Endometrium (tissue), 2 donors: ENCODE measurements around the gene SUMF2.
A peak's percentile ranks its signal among the peaks of the same experiment; 100 is the strongest.
"Not testable (repeated sequence)": the region's sequence is repeated elsewhere in the genome, so short reads cannot be mapped to it uniquely, and the experiment has no call there.

Experiments used
- FAIRE-seq: peaks from 2 replicates; lab custom pipeline; 2012; peaks lifted over from hg19 to GRCh38; lab: Jason Lieb, UNC
- donor health status: control.
- donor health status: control.

Gene SUMF2

DNA sequence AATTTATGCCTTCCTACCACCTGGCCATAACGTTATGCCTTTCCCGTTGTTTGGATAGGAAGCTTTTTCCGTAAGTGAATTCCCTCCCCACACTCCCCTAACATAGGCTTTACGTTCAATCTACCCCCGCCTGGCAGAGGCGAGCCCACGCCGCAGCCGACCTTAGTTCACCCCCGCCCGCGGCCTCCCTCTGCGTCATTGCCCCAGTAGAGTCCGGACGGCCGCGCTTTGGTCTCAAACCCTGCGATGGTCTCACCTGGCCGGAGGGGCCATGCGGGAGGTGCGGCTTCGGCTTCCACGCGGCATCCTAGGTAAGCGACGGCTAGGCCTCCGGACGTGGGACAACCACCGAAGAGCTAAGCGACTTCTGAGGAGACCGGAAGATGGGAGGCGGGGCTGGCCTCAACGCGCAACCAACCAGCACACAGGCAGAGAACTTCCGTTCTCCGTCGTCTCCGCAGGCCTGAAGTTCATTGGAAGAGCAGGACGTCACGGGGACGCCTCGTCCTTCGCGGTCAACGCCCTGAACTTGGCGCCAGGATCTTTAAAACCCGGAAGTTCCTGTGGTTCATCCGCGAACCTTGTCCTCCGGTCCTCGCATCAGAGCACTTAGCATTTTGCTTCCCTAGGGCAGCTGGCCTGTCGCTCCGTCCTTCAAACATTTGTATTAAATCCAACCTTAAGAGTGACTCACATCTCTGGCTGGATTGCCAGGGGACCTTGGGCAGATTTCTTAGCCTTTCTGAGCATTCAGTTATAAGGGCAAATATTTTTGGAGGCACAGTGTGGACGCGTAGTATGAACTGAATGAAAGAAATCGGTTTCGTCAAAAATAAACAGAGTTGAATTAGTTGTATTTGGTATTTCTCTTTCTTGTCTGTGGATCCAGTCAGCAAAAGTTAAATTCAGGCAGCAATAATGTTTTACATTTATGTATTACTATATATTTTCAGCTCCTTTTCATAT, 42.3 kb downstream of the SUMF2 start, which contains the start of gene CHCHD2:
TSS of gene CHCHD2 (minus strand) at position 369 of the 966 bp plus-strand sequence. CDS start at position 306, 63 bp downstream.
- FAIRE-seq: peak; percentile 94

DNA sequence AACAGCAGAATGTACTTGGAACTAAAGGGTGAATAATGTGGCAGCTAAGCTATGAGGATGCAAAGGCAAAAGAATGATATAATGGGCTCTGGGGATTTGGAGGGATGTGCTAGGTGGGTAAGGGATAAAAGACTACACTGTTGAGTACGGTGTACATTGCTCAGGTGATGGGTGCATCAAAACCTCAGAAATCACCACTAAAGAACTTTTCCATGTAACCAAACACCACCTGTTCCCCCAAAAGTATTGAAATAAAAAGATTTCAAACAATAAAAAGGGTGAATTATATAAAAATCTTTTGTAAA, 43.8 kb downstream of the SUMF2 start:
- no peak for FAIRE-seq

DNA sequence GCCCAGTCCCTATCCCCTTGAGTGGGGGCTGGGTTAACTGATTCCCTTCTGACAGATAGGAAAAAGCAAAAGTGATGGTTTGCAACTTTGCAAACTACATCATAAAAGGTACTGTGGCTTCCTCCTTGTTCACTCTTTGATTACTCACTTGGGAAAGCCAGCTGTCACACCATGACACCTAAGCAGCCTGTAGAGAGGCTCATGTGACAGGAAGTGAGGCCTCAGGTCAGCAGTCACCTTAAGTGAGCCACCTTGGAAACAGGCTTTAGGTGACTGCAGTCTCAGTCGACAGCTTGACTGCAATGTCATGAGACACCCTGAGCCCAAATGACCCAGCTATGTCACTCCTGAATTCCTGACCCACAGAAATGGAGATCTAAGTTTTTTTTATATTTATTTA, 46.5 kb downstream of the SUMF2 start:
- no peak for FAIRE-seq

DNA sequence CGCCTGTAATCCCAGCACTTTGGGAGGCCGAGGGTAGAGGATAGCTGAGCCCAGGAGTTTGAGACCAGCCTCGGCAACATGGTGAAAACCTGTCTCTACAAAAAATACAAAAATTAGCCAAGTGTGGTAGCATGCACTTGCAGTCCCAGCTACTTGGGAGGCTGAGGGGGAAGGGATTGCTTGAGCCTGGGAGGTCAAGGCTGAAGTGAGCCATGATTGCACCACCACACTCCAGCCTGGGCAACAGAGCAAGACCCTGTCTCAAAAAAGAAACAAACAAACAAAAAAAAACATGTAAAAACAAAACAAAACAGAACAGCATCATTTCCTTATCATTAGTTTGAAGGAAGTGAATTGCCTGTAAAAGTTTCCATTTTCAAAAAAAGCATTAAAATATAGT, 48.2 kb downstream of the SUMF2 start:
- not testable (repeated sequence) for FAIRE-seq

DNA sequence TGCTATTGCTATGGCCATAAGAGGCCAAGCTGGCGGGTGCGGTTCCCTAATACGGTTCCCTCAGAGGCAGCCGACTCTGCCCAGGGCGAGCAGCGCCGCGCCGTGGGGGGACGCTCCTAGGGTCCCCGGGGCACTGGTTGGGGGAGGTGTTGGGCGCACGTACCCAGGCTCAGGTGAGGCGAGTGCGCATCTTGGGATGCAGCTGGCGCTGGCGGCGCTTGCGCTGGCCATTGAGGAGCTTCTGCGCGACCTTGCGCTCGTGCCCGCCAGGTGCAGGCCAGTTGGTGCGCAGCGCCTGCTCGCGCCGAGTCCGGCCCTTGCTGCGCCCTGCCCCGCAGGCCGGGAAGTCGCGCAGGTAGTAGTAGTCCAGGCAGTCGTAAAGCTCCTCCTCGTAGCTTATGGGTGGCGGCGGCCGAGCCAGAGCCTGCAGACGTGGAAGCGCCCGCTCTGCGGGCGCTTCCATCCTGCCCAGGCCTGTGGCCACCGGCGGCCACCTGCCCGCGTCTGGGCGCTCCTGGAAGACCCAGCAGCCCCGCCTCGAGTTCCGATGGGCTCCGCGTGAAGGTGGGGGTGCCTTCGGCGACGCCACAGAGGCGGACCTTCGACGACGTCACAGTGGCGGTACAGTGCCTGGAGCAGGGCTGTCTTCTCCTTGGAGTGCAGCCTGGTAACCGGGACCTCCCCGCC, 51.9 kb downstream of the SUMF2 start, which contains the start of gene NUPR2:
TSS of gene NUPR2 (minus strand) at position 566 of the 687 bp plus-strand sequence. CDS start at position 463, 103 bp downstream.
- FAIRE-seq: no peak

DNA sequence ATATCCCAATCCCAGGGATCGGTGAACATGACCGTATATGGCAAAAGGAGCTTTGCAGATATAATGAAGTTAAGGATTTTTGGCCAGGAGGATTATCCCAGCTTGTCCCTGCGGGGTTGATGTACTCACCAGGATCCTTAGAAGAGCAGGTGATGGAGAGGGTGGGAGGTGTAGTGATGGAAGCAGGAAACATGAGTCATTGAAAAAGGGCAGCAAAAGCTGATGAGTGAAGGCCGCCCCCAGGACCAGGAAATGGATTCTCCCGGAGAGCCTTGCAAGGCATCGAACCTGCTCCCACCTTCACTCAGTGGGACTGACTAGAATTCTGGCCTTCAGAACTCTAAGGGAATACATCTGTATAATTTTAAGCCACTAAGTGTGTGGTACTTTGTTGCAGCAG, 57.4 kb downstream of the SUMF2 start:
- FAIRE-seq: no peak

DNA sequence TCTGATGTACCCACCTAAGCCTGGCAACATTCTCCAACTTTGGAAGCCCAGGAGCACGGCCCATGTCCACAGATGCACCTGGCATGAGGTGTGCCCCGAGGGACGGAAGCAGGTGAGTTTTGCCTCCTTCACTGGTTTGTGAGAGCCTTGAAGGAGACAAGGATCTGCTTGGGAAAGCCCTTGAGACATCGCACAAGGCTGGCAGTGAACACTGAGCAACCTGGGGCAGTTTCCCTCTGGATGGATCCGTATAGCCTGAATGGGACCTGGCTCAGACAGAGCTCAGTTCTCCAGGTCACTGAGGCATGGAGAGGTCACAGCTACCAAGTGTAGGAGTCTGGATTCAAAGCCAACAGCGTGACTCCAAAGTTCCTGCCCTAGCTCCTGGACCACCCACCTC, 60.9 kb downstream of the SUMF2 start:
- no peak for FAIRE-seq

DNA sequence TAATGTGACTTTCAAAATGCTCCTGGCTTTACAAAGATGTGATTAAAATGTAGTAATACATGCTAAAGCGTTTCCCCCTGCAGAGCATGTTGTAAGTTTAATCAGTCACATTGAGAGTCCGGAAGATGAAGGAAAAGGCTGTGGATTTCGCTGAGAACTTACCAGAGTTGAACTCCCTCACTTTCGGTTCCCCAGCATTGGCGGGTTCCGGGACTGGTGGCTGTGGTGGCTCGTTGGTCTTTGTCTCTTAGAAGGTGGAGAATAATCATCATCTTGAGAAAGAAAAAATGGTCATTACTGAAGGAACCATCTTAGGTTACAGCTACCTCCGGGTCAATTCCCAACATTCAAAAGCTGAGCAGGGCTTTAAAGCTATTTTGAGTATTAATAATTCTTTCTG, 61.7 kb downstream of the SUMF2 start:
- no peak for FAIRE-seq

DNA sequence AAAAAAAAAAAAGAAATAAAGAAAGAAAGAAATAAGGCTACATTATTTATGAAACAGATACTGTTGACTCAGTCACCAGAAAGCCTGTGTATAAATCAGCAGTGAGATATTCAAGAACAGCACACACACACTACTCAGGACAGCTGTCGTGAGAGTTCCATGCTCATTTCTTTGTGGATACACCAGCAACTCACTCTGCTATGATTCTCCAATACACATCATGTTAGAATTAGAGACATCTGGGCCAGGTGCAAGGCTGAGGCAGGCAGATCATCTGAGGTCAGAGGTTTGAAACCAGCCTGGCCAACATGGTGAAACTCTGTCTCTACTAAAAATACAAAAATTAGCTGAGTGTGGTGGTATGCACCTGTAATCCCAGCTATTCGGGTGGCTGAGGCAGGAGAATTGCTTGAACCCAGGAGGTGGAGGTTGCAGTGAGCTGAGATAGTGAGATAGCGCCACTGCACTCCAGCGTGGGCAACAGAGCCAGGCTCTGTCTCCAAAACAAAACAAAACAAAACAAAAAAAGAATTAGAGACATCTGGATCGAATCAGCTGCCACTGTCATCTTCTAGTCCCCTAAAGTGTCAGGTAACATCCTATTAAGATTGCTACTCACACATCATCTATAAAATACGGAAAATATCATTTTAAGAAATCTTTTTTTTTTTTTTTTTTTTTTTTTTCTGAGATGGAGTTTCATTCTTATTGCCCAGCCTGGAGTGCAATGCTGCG, 63.3 kb downstream of the SUMF2 start:
- no peak for FAIRE-seq
